ENCODE data around the gene KDM7A.
"Not testable (repeated sequence)": the region's sequence is repeated elsewhere in the genome, so short reads cannot be mapped to it uniquely, and the experiment has no call there.

The KDM7A gene

GRCh38 chr7:140156460-140157080 is 20.2 kb downstream of the KDM7A start:
- DNase-seq, result no peak

GRCh38 chr7:140155428-140155827 is 21.4 kb downstream of the KDM7A start:
- DNase-seq, result no peak

- DNase-seq, result no peak
Measured at GRCh38 chr7:140153666-140154161, 23.1 kb downstream of the KDM7A start.

- DNase-seq, result no peak
Measured at GRCh38 chr7:140146574-140146973, 30.2 kb downstream of the KDM7A start.

- no peak for DNase-seq
Measured at GRCh38 chr7:140145709-140146108, 31.1 kb downstream of the KDM7A start.

- DNase-seq, result no peak
Measured at GRCh38 chr7:140144821-140145220, 32.0 kb downstream of the KDM7A start.

- DNase-seq, result no peak
Measured at GRCh38 chr7:140143997-140144396, 32.8 kb downstream of the KDM7A start.

- DNase-seq, result no peak
Measured at GRCh38 chr7:140142031-140142430, 34.8 kb downstream of the KDM7A start.

- no peak for DNase-seq
Measured at GRCh38 chr7:140141256-140141655, 35.5 kb downstream of the KDM7A start.

- DNase-seq, result no peak
Measured at GRCh38 chr7:140137078-140137477, 39.7 kb downstream of the KDM7A start.

GRCh38 chr7:140136073-140136472 is 40.7 kb downstream of the KDM7A start:
- DNase-seq, result no peak

- DNase-seq, result no peak
Measured at GRCh38 chr7:140134039-140134438, 42.7 kb downstream of the KDM7A start.

- DNase-seq, result no peak
Measured at GRCh38 chr7:140127360-140128127, 49.2 kb downstream of the KDM7A start.

- DNase-seq, result no peak
Measured at GRCh38 chr7:140126435-140127034, 50.2 kb downstream of the KDM7A start.

- DNase-seq, result no peak
Measured at GRCh38 chr7:140122965-140123364, 53.8 kb downstream of the KDM7A start.

GRCh38 chr7:140121326-140121725 is 55.5 kb downstream of the KDM7A start:
- DNase-seq, result no peak

- not testable (repeated sequence) for DNase-seq
Measured at GRCh38 chr7:140114817-140115216, 62.0 kb downstream of the KDM7A start.

GRCh38 chr7:140108777-140109176 is 68.0 kb downstream of the KDM7A start:
- DNase-seq, result not testable (repeated sequence)

GRCh38 chr7:140096459-140096858 is 80.3 kb downstream of the KDM7A start:
- no peak for DNase-seq

GRCh38 chr7:140093375-140093774 is 83.4 kb downstream of the KDM7A start:
- no peak for DNase-seq

GRCh38 chr7:140085447-140085846 is 91.3 kb downstream of the KDM7A start:
- no peak for DNase-seq

GRCh38 chr7:140084972-140085371 is 91.8 kb downstream of the KDM7A start:
- DNase-seq, result peak; percentile 41

- DNase-seq, result no peak
Measured at GRCh38 chr7:140084142-140084655, 92.6 kb downstream of the KDM7A start.

GRCh38 chr7:140082770-140083169 is 94.0 kb downstream of the KDM7A start:
- DNase-seq, result no peak
